Measurements from ENCODE around the gene GPR62.
"Not testable (repeated sequence)": the region's sequence is repeated elsewhere in the genome, so short reads cannot be mapped to it uniquely, and the experiment has no call there.

Gene GPR62

DNA sequence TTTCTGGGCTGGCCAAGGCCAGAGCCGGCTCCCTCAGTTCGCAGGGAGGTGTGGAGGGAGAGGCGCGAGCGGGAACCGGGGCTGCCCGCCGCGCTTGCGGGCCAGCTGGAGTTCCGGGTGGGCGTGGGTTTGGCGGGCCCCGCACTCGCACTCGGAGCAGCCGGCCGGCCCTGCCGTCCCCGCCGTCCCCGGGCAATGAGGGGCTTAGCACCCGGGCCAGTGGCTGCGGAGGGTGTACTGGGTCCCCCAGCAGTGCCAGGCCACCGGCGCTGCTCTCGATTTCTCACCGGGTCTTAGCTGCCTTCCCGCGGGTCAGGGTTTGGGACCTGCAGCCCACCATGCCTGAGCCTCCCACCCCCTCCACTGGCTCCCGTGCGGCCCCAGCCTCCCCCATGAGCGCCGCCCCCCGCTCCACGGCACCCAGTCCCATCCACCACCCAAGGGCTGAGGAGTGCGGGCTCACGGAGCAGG, 35.4 kb downstream of the GPR62 start:
- DNase-seq (ENCODE audit: low read depth in 2 of 2), result not testable (repeated sequence)

DNA sequence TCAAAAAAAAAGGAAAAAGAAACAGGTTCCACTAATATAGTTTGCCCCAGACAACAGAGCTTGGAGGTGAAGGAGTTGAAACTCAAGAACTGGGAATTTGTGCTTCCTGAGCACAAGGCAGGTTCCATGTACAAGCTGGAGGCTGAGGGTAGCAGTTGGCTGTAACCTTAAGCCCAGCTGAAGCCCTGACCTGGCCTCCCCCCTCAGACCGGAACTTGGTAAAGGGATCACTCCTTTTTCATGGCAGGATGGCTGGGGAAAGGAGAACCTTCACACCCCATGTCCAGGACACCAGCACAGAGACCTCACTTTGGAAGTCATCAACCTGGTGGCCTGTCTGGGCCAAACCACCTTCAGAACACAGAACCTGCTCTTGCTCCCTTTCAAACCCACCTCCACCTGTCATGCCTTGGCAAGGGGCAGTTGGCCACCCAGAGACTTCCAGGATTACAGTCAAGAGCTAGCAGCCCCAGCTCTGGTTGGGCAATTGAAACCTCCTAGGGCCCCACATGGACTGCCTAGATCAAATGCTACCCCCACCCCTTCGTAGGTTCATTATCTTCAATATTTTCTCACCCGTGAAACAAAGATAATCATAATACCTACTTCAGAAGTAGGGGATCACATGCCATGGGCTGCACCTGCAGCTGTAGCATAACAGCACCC, 37.0 kb downstream of the GPR62 start:
- no peak for DNase-seq (ENCODE audit: low read depth in 2 of 2)

DNA sequence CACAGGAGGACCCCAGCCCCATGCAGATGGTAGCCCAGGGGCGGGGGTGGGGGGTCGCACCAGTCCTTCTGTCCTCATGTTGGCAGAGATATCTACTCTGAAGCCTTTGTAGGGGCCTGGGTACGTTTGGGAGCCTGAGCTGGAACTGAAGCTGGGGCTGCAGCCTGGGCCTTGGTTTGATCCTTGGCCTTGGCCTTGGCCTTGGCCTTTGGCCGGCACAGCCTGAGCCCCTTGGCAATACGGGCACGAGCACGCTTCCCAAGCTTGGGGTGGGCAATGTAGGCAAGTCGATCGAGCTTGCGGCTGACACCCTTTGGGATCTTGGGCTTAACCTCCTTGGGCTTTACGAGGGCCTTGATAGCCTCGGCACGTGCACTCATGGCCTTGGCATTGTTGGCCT, 38.5 kb downstream of the GPR62 start:
- not testable (repeated sequence) for DNase-seq (ENCODE audit: low read depth in 2 of 2)

DNA sequence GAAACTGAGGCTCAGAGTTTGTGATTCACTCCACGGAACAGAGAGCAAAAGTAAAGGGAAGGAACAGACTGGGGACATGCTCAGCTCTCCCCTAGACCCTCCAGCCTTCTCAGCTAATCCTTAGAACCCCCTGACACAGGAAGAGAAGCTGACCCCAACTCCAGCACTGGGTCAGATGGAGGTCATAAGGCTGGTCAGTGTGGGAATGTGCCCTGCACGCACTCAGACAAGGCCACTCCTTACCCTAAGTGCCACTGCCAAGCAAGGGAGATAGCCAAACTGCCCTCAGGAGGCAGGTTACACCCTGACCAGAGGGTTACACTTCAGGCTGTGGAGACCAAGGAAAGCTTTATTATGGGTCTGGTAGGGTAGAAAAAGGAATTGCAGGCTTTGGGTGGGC, 39.3 kb downstream of the GPR62 start:
- DNase-seq (ENCODE audit: low read depth in 2 of 2), result no peak

DNA sequence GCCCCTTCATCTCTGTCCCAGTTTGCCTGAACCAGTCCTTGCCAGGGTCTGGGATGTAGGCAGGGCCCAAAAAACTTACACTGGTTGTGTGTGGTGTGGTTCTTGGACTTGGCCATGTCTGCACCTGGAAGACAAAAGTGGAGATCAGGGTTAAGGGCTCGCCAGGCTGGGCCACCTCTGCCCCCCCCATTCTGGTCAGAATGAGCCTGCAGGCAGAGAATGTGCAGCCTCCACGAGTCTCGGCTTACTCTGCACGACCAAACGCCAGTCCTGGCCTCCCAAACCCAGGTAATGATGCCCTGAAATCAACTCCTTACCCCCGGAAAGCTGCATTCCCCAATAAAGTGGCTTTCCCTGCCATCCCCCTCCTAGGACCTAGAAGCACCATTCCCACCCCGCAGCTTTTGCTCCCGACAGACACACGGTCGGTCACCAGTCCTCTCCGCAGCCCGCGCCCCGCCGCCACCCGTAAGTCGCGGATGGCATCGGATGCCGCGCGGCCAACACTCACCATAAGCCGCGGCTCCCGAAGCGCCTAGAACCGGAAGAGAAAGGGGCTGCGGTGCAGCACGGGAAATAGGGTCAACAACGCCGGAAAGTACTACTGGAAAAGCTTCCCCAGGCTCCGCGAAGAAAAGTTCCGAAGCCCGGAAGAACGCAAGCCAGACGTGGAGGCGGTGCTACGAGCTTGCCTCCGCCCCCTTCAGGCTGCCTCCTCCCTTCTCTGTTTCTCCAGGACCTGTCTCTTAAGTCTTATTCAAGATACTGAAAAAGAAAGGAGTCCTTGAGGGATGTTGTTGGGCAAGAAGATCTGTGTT, 40.4 kb downstream of the GPR62 start, which contains the start of gene RPL29:
RPL29 (minus strand) TSS at position 550 of the 818 bp plus-strand sequence; CDS start at position 116, 434 bp downstream.
- peak; percentile 87 to 89 for DNase-seq (ENCODE audit: low read depth in 2 of 2)

DNA sequence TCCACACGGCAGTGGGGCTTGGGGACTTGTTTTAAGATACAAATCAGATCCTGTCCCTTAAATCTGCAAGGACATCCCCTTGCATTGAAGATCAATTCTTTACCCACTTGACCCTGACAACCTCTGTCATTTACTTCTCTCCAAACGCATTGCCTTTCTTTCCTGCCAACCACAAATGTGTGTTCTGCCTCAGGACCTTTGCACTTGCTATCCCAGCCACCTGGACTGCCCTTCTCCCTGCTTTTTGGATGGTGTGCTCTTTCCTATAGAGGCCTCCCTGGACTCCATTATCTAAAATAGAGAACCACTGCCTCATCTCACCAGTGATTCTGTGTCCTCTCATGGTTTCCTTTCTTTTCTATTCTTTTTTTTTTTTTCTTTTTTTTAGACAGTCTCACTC, 42.0 kb downstream of the GPR62 start:
- DNase-seq (ENCODE audit: low read depth in 2 of 2), result no peak

DNA sequence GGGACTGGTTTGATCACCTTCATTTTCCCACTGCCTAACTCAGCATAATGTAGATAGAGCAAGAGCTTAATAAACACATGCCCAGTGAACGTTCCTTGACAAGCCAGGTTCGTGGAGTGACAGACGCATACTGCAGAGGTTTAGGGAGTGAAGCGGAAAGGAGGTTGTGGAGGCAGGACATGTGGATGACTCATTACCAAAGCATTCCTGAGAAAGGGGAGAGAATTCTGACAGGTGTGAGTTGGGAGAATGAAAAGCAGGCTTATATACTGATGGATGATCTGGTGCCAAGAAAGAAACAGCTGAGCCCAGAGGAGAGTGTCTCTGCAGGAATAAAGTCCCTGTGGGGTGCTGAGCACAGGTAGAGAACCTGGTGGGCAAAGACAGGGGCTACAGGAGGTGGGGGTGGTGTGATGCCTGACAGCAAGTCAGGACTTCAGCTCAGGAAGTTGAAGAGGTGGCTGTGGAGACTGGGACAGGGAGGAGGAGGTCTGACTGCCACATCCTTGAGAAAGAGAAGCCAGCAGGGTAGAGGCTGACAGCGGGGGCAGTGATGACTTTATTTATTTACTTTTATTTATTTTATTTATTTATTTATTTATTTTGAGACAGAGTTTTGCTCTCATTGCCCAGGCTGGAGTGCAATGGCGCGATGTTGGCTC, 42.9 kb downstream of the GPR62 start:
- no peak for DNase-seq (ENCODE audit: low read depth in 2 of 2)

DNA sequence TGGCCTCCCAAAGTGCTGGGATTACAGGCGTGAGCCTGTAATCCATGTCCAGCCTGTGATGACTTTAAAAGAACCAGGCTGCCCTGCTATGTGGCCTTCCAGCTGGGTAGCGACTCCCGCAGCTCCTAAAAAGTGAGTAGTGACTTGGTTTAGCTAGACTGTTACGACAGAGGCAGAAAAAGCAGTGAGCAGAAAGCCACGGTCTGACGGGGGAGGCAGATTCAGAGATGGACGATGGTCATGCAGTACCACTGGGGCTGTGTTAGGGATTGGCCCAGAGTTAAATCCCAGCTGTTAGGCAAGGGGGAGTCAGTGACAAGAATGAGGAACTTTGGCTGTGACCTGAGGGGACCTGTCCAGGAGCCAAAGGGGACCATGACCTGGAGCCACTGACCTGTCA, 43.6 kb downstream of the GPR62 start:
- DNase-seq (ENCODE audit: low read depth in 2 of 2), result no peak

DNA sequence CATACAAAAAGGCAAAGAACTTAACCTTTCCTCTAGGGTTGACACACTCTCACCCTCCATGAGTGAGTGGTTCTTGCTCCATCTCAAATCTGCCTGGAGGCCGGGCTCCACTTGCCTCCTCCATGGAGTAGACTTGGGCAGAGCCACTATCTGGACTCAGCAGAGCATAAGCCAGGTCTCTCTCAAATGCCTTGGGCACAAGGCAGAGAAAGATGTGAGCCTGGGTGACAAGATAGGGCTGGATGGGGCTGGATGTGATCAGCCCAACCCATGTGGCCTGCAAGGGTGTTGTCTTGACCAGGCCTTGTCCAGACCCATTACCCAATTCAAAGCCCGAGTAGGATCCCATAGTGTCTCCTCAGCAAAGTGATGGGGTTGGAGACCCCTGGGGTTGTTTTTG, 44.7 kb downstream of the GPR62 start:
- no peak for DNase-seq (ENCODE audit: low read depth in 2 of 2)

DNA sequence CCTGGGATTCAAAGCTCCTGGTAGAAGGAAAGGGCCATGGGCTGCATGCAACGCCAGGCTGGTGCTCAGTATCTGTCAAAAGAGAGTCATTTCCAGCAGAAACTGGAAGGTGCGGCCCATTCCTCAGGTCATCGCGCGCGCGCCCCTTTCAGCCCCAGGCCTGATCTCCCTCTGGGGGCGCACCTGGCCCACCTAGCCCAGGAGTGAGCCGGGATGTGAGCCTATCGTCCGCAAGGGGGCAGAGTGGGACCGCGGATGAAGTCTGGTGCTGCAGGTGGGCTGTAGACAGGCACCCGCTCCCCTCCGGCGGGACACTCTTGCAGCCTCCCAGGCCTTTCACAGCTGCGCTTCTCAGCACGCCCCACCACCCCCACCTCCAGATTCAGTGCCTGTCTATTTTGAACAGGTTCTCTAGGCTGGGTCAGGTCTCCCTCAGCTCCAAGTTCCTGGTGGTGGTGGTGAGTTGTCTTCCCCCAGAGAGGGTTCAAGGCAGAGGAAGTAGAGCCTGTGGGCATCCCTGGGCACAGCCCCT, 46.3 kb downstream of the GPR62 start:
- peak; percentile 68 to 78 for DNase-seq (ENCODE audit: low read depth in 2 of 2)

DNA sequence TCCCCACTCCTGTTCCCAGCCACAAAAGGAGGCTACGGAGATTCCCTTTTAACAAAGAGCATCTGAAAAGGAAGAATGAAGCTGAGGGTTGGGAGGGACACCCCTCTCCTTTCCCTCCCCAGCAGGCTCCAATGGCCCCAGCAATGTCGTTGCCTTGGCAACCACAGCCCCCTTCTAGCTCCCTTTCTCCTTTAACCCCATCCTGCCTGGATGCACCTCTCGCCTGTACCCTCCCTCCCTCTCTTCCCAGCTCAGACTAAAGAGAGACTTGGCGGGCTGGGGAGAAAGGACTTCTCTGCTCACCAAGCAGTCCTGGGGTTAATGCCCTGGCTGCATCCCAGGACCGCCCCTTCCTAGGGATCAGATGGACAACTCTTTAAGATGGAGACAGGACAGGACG, 47.6 kb downstream of the GPR62 start:
- no peak for DNase-seq (ENCODE audit: low read depth in 2 of 2)

DNA sequence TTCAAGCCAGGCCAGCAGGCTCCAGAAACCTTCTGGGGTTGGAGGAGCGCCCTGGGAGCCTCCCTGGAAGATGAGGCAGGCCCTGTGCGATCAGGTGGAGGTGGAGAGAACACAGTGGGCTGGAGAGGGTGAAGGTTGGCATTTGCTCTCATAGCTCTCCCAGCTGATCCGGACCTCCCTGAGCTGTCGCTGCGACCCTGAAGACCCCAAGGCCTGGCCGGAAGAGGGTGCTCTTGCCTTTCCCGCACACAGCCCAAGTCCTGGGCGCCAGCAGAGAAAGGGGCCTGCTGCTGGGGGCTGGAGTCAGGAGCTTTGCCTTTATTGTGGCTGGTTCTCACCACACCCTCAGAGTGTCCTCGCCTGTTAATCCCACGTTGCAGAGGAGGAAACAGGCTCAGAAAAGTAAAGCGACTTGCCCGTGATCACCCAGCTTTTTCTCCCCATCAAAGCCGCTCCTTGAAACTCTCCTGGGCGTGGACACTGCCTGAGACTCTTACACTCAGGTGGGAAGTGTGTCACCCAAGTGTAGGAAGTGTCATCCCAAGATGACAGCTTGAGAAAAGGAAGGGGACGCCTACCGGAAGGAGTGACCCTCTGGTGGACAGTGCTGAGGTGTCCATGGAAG, 49.1 kb downstream of the GPR62 start:
- DNase-seq (ENCODE audit: low read depth in 2 of 2), result no peak

DNA sequence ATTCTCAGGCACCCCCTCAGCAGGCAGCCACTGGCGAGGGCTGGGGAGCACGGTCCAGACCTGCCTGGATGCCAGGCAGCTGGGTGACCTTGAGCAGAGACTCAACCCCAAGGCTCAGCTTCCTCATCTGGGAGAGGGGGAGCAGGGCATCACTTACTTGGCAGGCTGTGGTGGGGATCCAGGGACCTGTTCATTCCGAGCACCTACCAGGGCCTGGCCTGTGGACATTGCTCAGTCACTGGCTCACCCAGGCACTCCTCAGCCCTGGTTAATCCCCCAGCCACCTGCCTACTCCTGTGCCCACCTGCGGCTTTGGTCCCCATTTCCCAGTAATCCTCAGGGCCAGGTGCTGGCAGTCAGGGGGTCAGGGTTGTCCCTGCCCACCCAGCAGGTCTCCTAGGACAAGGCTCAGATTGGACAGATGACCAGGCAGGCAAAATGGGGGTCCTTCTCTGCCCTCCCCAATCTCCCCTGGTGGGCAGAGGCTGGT, 49.8 kb downstream of the GPR62 start:
- DNase-seq (ENCODE audit: low read depth in 2 of 2), result no peak

DNA sequence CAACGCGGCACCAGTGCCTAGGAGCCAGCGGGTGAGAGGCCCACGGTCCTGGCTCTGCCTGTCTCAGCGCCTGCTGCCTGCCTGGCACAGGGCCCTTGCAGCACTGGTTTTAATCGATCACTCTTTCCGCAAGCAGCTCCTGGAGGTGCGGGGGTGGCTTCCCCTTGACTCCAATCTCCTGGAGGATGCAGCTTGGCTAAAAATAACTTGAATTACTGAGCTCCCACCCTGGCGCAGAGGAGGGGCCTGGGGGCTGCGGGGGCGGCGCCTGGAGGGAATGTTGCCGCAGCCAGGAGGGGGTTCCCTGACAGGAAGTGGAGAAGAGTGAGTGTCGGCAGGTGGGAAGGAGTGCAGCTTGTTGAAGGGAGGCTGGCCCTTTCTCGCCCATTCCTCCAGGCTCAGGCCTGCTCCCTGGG, 50.4 kb downstream of the GPR62 start:
- DNase-seq (ENCODE audit: low read depth in 2 of 2), result no peak

DNA sequence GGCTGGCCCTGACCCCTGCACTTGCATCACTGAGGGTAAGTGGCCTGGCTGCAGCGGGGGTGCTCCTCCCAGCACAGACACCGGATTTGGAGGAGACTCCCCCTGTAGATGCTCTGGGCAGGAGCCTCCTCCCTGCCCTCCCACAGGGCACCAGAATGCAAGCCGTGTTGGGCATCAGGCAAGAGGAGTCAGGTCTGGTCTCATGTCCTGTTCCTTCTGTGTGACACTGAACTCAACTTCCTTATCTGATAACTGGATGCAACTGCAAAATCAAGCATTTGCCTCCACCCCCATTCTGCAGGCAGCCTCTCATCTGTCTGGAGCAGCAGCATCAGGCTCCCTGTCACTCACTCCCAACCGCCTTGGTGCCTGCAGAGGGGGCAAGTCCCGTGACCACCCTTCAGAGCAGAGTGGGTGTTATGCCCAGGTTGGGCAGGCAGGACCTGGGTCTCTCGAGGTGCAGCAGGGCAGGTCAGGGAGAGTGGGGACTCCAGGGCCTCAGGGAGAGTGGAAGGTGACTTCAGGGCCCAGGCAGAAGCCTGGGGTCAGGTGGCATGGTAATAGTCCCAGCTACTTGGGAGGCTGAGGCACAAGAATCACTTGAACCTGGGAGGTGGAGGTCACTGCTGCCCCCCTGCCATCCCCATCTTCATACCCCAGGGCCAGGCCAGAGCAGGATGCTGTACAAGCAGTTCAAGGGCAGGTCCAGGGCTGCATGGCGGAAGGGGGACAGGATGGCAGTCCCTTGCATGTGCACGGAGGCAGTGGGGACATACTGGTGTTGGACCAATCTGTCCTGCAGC, 51.0 kb downstream of the GPR62 start:
- DNase-seq (ENCODE audit: low read depth in 2 of 2), result no peak

DNA sequence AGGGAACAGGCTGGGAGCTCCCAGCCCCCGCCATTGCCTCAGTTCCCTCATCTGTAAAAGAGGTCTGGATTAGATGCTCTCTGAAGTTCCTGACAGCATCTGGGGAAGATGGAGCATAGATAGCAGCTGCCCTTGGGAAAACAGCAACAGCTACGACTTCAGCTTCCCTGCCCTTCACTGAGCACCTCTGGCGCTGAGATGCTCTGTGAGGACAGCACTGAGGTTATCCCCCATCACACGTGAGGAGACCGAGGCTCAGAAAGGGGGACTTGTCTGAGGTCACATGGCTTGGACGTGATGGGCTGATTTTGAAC, 51.6 kb downstream of the GPR62 start:
- DNase-seq (ENCODE audit: low read depth in 2 of 2), result no peak
